Measurements from ENCODE around the gene NRARP. TPM values are rescaled to one million over a fixed set of nuclear protein-coding genes. Genes with fewer than 3 reads are reported as not detected.

NRARP gene
- total and polyA plus RNA-seq, 10 of the 15 experiments (the other 5 are each of a cell fraction or from before 2014, with no cell fraction given): 0.06 to 9.2 (median 2.2) TPM; not detected in 2

GRCh38 chr9:137275588-137276472, 26.2 kb downstream of the NRARP start:
- TF ChIP-seq SP1 (IDR thresholded peaks at IDR 0.05; ENCODE audit: low read depth, low read length) (no peak), SKIL (IDR thresholded peaks at IDR 0.05; ENCODE audit: low read depth, poor library complexity, severe bottlenecking) (no peak), E4F1 (IDR thresholded peaks at IDR 0.05; ENCODE audit: borderline replicate concordance, partially characterized antibody) (no peak), FOS (IDR thresholded peaks at IDR 0.05; ENCODE audit: borderline replicate concordance, extremely low read depth, insufficient read length) (no peak)
- FAIRE-seq (no peak), ATAC-seq (no peak), DNase-seq (ENCODE audit: low read depth, low spot score) (no peak)
- peaks cover 36% of the 10 kb centered on the region for H3K4me1 ChIP-seq (ENCODE audit: control insufficient read depth, insufficient read depth, low read length)
- in situ Hi-C loops (cut with MboI) (no loop called here), intact Hi-C loops (cut with micrococcal nuclease; ENCODE audit: unreplicated experiment) (no loop called here)
- H3K4me2 ChIP-seq (ENCODE audit: control insufficient read depth, insufficient read depth): no peak overlapping the region; the same call in 1 of the 2 replicates
- BruUV-seq (replicated peaks): no TSS peak
- H3K9me3 ChIP-seq (replicated peaks; ENCODE audit: control insufficient read depth, insufficient read depth, low read length): no peaks in the 10 kb centered on the region
- WGBS (ENCODE audit: insufficient coverage, insufficient replicate concordance, low lambda C conversion rate, missing lambda C conversion rate): 68% methylated on average over 24 of the region's 24 CpGs
- POLR2A ChIA-PET: interaction anchor here (2.5 kb wide), 1 partner anchor 35 kb away, joined by 14 read pairs; the partner anchor contains the start of gene TUBB4B
- H3K4me3 ChIP-seq: no peak overlapping the region
- no peak overlapping the region for H3K9ac ChIP-seq (ENCODE audit: control insufficient read depth, insufficient read depth, low read length)
- peaks cover 19% of the 10 kb centered on the region for H3K79me2 ChIP-seq (ENCODE audit: control insufficient read depth, insufficient read depth, low read length)
- no peaks in the 10 kb centered on the region for H4K20me1 ChIP-seq (ENCODE audit: control insufficient read depth, insufficient read depth)
- RAD21 ChIA-PET (ENCODE audit: unreplicated experiment): interaction anchor here (1.4 kb wide), 1 partner anchor 26 kb away, joined by 3 read pairs; the partner anchor contains the start of gene NRARP
- H2AFZ ChIP-seq (ENCODE audit: control insufficient read depth, low read depth, low read length): no peak overlapping the region
- H3K27me3 ChIP-seq (replicated peaks in 1 of 2; ENCODE audit: control insufficient read depth in 2 of 2, insufficient read depth in 2 of 2, low read length in 1 of 2): no peaks in the 10 kb centered on the region
- SMC1A ChIA-PET (ENCODE audit: uncharacterized antibody, unreplicated experiment): interaction anchor here (1.0 kb wide), 1 partner anchor 11 kb away, joined by 3 read pairs; no protein-coding TSS in a partner anchor
- CTCF ChIA-PET: interaction anchor here (0.9 to 1.4 kb wide), 5 partner anchors 20 to 246 kb away, joined by 3 to 5 read pairs (median 3); partner anchors contain the start of genes EXD3 and NOXA1
- peaks cover 1 to 3% of the 10 kb centered on the region in 2 experiments; a peak in 3 of 4 replicates for H3K36me3 ChIP-seq (ENCODE audit: control insufficient read depth in 2 of 2, insufficient read depth in 2 of 2, low read length in 1 of 2)
- H3K27ac ChIP-seq (ENCODE audit: control insufficient read depth, insufficient read depth): no peak overlapping the region; the same call in 1 of the 2 replicates

All from GM12878 (cell line).